ENCODE data around the gene SYT1. TPM values are rescaled to one million over a fixed set of nuclear protein-coding genes. Genes with fewer than 3 reads are reported as not detected.
"Not testable (repeated sequence)": the region's sequence is repeated elsewhere in the genome, so short reads cannot be mapped to it uniquely, and the experiment has no call there.

The SYT1 gene
- total and polyA plus RNA-seq, 3 experiments from 2014 or later = not detected

DNA sequence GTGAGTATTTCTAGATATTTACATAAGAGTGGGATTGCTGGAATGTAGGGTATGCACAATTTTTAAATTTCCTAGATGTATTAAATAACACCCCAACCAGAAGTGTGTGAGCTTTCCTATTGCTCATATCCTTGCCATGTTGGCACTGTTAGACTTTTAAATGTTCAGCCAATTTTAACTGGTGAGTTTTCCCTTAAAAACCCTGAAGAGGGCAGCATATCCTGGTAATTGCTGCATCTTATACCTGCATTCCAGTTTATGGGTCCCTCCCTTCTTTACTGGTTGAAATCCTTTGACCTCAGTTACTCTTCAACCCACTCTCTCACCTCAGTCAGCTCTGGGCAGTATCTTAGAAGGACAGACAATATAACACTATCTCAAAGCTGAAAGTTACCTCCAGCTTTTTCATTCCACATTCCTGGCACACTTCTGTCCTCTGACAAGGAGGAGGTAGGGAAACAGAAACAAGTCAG is 555.6 kb downstream of the SYT1 start:
- Mint-ChIP-seq H3K36me3 (no peaks in the 10 kb centered on the region), H3K4me1 (no peaks in the 10 kb centered on the region), H3K9me3 (peaks cover 0 to 4% (median 0%) of the 10 kb centered on the region in 5 donors), H3K27me3 (peaks cover 0 to 2% of the 10 kb centered on the region in 2 donors), H3K4me3 (no peak overlapping the region), H3K27ac (no peak overlapping the region)
- Histone ChIP-seq H3K27me3 (ENCODE audit: insufficient read depth, low read length, poor library complexity, severe bottlenecking) (no peaks in the 10 kb centered on the region), H3K4me3 (ENCODE audit: low read length) (no peak overlapping the region), H3K9me3 (ENCODE audit: low read length) (no peaks in the 10 kb centered on the region), H3K4me1 (ENCODE audit: insufficient read depth, low read length) (no peaks in the 10 kb centered on the region), H3K36me3 (ENCODE audit: insufficient read depth, low read length) (no peaks in the 10 kb centered on the region), H3K27ac (ENCODE audit: low read depth, low read length) (no peak overlapping the region)
- ChIA-PET CTCF (interaction anchor here (0.8 kb wide), 1 partner anchor 113 kb away, joined by 3 read pairs; no protein-coding TSS in a partner anchor), POLR2A (no interaction called here)
- DNase-seq = no peak

DNA sequence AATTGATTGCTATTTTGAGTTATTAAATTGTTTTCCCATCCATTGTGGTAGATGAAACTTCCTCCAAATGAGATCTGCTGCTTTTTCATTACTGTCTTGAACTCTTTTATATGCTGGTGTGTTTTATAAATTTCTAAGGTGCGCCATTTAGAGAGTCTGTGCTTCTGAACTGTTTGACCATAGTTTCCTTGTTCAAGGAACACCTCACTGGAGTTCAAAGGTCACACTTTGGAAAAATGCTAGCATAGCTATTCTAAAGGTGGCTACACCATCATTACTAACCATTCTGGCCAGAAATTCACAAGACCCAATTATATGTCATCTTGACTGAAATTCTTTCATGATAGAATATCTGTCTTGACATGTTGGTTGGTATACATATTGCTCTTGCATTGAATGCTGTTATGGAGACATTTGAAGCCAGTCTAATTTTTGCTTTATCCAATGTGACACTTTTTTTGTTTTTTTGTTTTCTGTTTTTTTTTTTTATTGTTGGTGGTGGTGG is 556.7 kb downstream of the SYT1 start:
- H3K36me3 Mint-ChIP-seq = no peaks in the 10 kb centered on the region
- no peaks in the 10 kb centered on the region for H3K9me3 ChIP-seq (ENCODE audit: low read length)
- POLR2A ChIA-PET = no interaction called here
- H3K4me3 Mint-ChIP-seq = no peak overlapping the region
- H3K27me3 Mint-ChIP-seq = peaks cover 0 to 2% of the 10 kb centered on the region in 2 donors
- H3K27ac Mint-ChIP-seq = no peak overlapping the region
- no peak overlapping the region for H3K27ac ChIP-seq (ENCODE audit: low read depth, low read length)
- H3K36me3 ChIP-seq (ENCODE audit: insufficient read depth, low read length) = no peaks in the 10 kb centered on the region
- H3K4me1 ChIP-seq (ENCODE audit: insufficient read depth, low read length) = no peaks in the 10 kb centered on the region
- DNase-seq = no peak
- no peak overlapping the region for H3K4me3 ChIP-seq (ENCODE audit: low read length)
- CTCF ChIA-PET = no interaction called here
- peaks cover 0 to 4% (median 0%) of the 10 kb centered on the region in 5 donors for H3K9me3 Mint-ChIP-seq
- no peaks in the 10 kb centered on the region for H3K4me1 Mint-ChIP-seq
- no peaks in the 10 kb centered on the region for H3K27me3 ChIP-seq (ENCODE audit: insufficient read depth, low read length, poor library complexity, severe bottlenecking)

DNA sequence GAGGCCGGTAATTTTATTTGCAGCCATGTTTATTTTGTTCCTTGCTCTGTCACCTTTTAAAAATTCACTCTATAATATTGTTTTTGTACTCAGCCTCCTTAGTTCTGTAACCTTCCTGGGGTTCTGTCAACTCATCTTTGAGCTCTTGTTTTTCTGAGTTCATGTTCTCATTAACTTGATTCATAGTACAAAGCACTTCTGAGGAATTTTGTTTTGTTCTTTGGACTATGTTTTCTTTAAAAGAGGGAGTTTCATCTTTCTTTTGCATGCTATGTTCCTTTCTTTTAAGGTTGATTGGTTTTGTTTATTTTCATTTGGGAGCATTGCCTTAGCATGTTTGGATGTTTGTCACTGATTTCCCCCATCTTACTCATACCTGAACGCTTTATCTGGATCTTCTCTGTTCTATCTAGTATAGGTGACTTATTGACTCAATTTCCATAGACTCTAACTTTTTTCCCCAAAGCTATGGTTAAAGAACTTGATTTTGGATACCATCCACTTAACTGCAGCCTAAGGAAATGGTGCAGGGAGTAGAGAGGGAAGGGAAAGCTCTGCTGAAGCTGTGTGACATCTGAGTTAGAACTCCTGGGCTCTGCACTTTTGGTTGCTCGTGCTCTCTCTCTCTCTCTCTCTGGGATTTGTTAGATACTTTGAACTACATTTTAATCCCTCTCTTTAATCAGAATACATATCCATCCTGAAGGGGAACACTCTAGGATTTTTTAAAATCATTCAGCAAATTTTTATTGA is 557.7 kb downstream of the SYT1 start:
- no peak overlapping the region for H3K27ac ChIP-seq (ENCODE audit: low read depth, low read length)
- H3K4me3 ChIP-seq (ENCODE audit: low read length) = no peak overlapping the region
- Mint-ChIP-seq H3K27me3 (peaks cover 0 to 2% of the 10 kb centered on the region in 2 donors), H3K4me3 (no peak overlapping the region), H3K36me3 (no peaks in the 10 kb centered on the region), H3K27ac (no peak overlapping the region), H3K9me3 (peaks cover 0 to 4% (median 0%) of the 10 kb centered on the region in 5 donors), H3K4me1 (no peaks in the 10 kb centered on the region)
- ChIA-PET POLR2A (no interaction called here), CTCF (no interaction called here)
- H3K4me1 ChIP-seq (ENCODE audit: insufficient read depth, low read length) = no peaks in the 10 kb centered on the region
- no peaks in the 10 kb centered on the region for H3K9me3 ChIP-seq (ENCODE audit: low read length)
- no peak for DNase-seq
- H3K36me3 ChIP-seq (ENCODE audit: insufficient read depth, low read length) = no peaks in the 10 kb centered on the region
- H3K27me3 ChIP-seq (ENCODE audit: insufficient read depth, low read length, poor library complexity, severe bottlenecking) = no peaks in the 10 kb centered on the region

DNA sequence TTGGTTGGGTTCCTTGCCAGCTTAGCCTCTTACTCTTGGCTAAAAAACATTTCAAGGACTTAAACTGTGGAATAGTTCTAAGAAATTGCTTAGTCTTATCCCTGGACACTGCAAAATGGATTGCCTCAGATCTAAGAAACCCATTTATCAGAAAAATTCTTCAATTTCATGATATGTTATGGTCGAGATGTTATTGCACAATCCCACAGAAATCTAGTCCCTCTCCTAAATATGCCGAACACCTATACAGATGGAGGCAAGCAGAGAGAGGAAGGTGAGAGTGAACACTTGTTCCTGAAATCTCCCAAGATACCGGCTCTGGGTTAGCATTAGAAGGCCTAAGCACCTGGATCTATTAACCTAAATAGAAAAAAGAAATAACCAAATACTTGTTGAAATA is 559.0 kb downstream of the SYT1 start:
- Mint-ChIP-seq H3K27me3 (peaks cover 0 to 2% of the 10 kb centered on the region in 2 donors), H3K4me3 (no peak overlapping the region), H3K27ac (no peak overlapping the region), H3K36me3 (no peaks in the 10 kb centered on the region), H3K4me1 (no peaks in the 10 kb centered on the region), H3K9me3 (peaks cover 0 to 4% (median 0%) of the 10 kb centered on the region in 5 donors)
- POLR2A ChIA-PET = no interaction called here
- no peaks in the 10 kb centered on the region for H3K4me1 ChIP-seq (ENCODE audit: insufficient read depth, low read length)
- H3K36me3 ChIP-seq (ENCODE audit: insufficient read depth, low read length) = no peaks in the 10 kb centered on the region
- CTCF ChIA-PET = no interaction called here
- no peaks in the 10 kb centered on the region for H3K9me3 ChIP-seq (ENCODE audit: low read length)
- no peaks in the 10 kb centered on the region for H3K27me3 ChIP-seq (ENCODE audit: insufficient read depth, low read length, poor library complexity, severe bottlenecking)
- DNase-seq = no peak
- no peak overlapping the region for H3K27ac ChIP-seq (ENCODE audit: low read depth, low read length)
- no peak overlapping the region for H3K4me3 ChIP-seq (ENCODE audit: low read length)

DNA sequence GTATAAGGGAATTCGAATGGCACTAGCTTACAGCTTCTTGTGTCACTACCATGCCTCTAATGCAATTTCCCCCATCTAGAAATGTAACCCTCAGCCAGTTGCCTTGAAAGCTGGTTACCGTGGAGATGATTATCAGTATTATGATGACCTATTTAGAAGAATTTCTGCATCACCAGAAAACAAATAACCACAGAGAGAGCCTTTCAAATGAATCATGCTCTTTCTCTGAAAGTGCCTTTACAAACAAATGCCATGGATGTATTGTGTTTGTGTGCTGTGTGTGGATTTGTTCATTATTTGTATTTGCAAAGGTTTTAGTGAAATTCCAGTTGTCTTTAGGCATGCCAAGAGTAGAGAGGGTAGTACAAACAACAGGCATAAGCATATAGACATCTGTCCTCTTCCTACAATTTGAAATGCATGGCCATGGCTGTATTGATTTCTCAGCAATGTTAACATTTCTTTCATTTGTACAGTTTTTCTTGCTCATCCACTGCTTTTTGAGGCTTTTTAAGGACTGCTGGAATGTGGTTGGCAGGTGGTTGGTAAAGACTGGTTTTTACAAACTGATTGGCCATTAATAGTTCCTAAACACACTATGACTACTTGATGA is 559.6 kb downstream of the SYT1 start:
- H3K36me3 ChIP-seq (ENCODE audit: insufficient read depth, low read length) = no peaks in the 10 kb centered on the region
- Mint-ChIP-seq H3K4me3 (no peak overlapping the region), H3K4me1 (no peaks in the 10 kb centered on the region), H3K36me3 (no peaks in the 10 kb centered on the region), H3K27ac (no peak overlapping the region), H3K27me3 (peaks cover 0 to 2% of the 10 kb centered on the region in 2 donors), H3K9me3 (peaks cover 0 to 4% (median 0%) of the 10 kb centered on the region in 5 donors)
- CTCF ChIA-PET = no interaction called here
- H3K27ac ChIP-seq (ENCODE audit: low read depth, low read length) = no peak overlapping the region
- no peaks in the 10 kb centered on the region for H3K4me1 ChIP-seq (ENCODE audit: insufficient read depth, low read length)
- no peaks in the 10 kb centered on the region for H3K27me3 ChIP-seq (ENCODE audit: insufficient read depth, low read length, poor library complexity, severe bottlenecking)
- no peaks in the 10 kb centered on the region for H3K9me3 ChIP-seq (ENCODE audit: low read length)
- DNase-seq = no peak
- POLR2A ChIA-PET = no interaction called here
- no peak overlapping the region for H3K4me3 ChIP-seq (ENCODE audit: low read length)

DNA sequence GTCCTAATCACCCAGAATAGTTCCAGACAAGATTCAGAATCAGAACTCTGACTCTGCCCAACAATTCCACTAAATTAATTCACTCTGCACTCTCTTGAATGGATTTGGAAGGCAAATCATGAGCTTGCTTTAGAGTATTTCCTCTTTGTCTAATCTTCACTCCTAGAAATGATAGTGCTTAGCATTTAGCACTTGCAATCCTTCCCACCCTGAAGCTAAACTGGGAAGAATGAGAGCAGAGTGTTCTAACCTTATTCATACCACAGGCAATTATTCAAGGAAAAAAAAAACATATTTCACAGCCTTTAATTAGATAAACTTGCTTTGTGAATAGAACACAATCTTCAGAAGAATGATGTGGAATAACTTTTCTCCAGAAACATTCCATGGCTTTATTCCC is 561.5 kb downstream of the SYT1 start:
- Histone ChIP-seq H3K4me1 (ENCODE audit: insufficient read depth, low read length) (no peaks in the 10 kb centered on the region), H3K9me3 (ENCODE audit: low read length) (no peaks in the 10 kb centered on the region), H3K27me3 (ENCODE audit: insufficient read depth, low read length, poor library complexity, severe bottlenecking) (no peaks in the 10 kb centered on the region), H3K27ac (ENCODE audit: low read depth, low read length) (no peak overlapping the region), H3K36me3 (ENCODE audit: insufficient read depth, low read length) (no peaks in the 10 kb centered on the region), H3K4me3 (ENCODE audit: low read length) (no peak overlapping the region)
- peaks cover 0 to 4% (median 0%) of the 10 kb centered on the region in 5 donors for H3K9me3 Mint-ChIP-seq
- H3K27me3 Mint-ChIP-seq = peaks cover 0 to 2% of the 10 kb centered on the region in 2 donors
- H3K36me3 Mint-ChIP-seq = no peaks in the 10 kb centered on the region
- H3K4me3 Mint-ChIP-seq = no peak overlapping the region
- H3K27ac Mint-ChIP-seq = no peak overlapping the region
- ChIA-PET CTCF (no interaction called here), POLR2A (no interaction called here)
- H3K4me1 Mint-ChIP-seq = no peaks in the 10 kb centered on the region
- DNase-seq = no peak

DNA sequence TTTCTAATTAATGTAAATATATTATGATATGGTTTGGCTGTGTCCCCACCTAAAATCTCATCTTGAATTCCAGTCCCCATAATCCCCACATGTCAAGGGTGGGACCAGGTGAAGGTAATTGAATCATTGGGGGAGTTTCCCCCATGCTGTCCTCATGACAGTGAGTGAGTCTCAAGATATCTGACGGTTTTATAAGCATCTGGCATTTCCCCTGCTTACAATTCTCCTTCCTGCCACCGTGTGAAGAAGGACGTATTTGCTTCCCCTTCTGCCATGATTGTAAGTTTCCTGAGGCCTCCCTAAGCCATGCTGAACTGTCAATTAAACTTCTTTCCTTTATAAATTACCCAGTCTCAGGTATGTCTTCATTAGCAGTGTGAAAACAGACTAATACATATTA is 562.2 kb downstream of the SYT1 start:
- H3K36me3 Mint-ChIP-seq; CTCF ChIA-PET; H3K9me3 Mint-ChIP-seq; H3K27ac Mint-ChIP-seq; POLR2A ChIA-PET; H3K9me3 ChIP-seq (ENCODE audit: low read length); H3K4me3 ChIP-seq (ENCODE audit: low read length); H3K27me3 ChIP-seq (ENCODE audit: insufficient read depth, low read length, poor library complexity, severe bottlenecking); DNase-seq; H3K4me1 Mint-ChIP-seq; H3K4me3 Mint-ChIP-seq; H3K36me3 ChIP-seq (ENCODE audit: insufficient read depth, low read length); H3K4me1 ChIP-seq (ENCODE audit: insufficient read depth, low read length); H3K27me3 Mint-ChIP-seq; H3K27ac ChIP-seq (ENCODE audit: low read depth, low read length): not testable (repeated sequence)

DNA sequence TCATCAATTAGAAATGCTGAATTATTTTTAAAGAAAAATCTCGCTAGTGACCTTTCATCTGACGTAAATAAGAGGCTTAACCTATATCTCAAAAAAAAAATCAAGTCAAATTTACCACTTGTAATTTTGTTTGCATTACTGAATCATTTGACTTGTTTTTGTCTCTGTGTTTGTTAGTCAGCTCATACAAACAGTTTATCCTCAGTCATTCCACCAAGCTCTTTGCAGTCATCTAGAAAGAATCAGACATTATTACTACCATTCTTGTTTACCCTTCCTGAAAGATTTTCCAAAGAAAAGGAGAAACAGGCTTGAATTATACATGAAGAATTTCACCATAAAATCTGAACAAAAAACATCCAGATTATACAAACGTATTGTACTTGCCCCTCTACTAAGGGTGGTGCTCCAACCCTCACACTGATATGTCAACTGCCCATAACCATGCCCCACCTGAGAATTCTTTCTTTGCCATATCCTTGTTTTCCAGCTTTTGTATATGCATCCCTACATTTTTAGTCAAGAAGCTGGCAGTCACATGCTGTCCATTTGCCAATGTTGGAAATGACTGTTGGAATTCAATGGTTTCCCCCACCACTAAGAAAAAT is 569.0 kb downstream of the SYT1 start:
- Histone ChIP-seq H3K27me3 (ENCODE audit: insufficient read depth, low read length, poor library complexity, severe bottlenecking) (no peaks in the 10 kb centered on the region), H3K36me3 (ENCODE audit: insufficient read depth, low read length) (no peaks in the 10 kb centered on the region), H3K27ac (ENCODE audit: low read depth, low read length) (no peak overlapping the region), H3K4me3 (ENCODE audit: low read length) (no peak overlapping the region), H3K4me1 (ENCODE audit: insufficient read depth, low read length) (no peaks in the 10 kb centered on the region), H3K9me3 (ENCODE audit: low read length) (no peaks in the 10 kb centered on the region)
- no peak overlapping the region for H3K27ac Mint-ChIP-seq
- H3K9me3 Mint-ChIP-seq = peaks cover 0 to 2% (median 0%) of the 10 kb centered on the region in 5 donors
- no peak for DNase-seq
- no peaks in the 10 kb centered on the region for H3K36me3 Mint-ChIP-seq
- H3K4me3 Mint-ChIP-seq = no peak overlapping the region
- CTCF ChIA-PET = no interaction called here
- POLR2A ChIA-PET = no interaction called here
- no peaks in the 10 kb centered on the region for H3K27me3 Mint-ChIP-seq
- no peaks in the 10 kb centered on the region for H3K4me1 Mint-ChIP-seq
